ENCODE results near the gene ALG1L2.
"Not testable (repeated sequence)": the region's sequence is repeated elsewhere in the genome, so short reads cannot be mapped to it uniquely, and the experiment has no call there.

Gene ALG1L2, protein sequence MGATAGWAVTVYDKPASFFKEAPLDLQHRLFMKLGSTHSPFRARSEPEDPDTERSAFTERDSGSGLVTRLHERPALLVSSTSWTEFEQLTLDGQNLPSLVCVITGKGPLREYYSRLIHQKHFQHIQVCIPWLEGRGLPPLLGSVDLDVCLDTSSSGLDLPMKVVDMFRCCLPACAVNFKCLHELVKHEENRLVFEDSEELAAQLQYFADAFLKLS

DNA sequence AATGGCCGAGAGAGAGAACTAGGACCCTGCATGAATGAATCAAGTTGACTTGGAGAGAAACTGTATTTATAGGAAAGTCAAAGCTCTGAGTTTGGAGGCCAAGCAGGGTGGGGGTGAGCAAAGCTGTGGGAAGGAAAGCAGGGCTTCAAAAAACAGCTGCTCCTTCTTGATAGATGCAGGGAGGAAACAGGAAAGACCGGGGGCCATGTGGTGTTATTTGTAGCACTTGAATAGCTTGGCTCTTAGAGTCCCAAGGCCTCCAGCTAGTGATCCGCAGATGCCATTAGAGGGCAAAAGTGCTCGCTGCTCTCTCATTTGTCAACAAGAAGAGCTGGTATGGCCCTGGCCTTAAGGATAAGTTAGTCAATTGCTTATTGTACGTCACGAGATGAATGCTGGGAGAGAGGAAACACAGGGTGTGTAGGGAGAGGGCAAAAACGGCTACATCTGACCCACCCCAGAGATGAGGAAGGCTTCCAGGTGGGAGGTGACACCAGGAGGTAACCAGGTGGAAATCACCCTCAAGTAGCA, at the start of gene ALG1L2:
TSS of gene ALG1L2 (plus strand) at position 481 of the 531 bp plus-strand sequence. CDS start 186 bp downstream, outside the sequence.
- no peak for DNase-seq (ENCODE audit: low spot score)

DNA sequence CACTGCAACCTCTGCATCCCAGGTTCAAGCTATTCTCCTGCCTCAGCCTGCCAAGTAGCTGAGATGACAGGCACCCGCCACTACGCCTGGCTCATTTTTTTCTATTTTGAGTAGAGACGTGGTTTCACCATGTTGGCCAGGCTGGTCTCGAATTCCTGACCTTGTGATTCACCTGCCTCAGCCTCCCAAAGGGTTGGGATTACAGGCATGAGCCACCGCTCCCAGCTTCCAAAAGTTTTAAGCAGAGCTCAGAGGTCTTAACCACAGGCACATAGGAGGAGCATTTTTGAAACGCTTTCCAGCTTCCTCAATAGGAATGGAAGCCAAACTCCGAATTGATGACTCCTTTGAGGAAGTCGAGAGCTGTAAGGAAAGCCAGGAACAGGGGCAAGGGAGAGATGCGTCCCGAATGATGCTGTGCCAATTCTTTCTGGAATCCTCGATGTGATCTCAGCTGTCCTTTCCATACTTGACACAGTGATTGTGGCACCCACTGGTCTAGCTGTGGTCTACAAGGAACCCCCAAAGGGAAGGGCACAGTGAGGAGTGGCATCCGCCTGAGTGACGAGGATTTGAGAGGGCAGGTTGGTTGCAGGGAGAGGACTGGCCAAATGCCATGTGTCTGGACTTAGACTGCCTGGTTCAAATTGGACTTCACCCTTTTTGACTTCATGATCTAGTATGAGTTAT, 44.4 kb upstream of the ALG1L2 start:
- not testable (repeated sequence) for DNase-seq (ENCODE audit: low spot score)

DNA sequence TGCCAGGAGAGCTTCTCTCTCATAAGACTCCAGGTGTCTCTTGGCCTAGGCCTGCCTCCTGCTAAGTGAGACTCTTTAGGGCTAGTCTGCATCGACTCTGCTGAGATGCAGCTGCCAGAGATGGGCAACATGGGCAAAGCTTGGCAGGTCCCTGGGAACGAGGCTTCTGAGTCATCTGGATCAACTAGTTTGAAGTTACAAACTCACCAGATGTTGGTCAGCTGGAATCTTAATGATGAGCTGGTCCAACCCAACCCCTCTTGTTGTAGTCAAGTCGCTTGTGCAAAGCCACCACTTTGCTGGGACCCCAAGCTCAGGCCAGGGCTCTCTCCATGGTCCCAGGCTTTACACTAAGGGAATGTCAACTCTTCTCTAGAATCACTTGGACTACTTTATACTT, 38.9 kb upstream of the ALG1L2 start:
- not testable (repeated sequence) for DNase-seq (ENCODE audit: low spot score)

- DNase-seq (ENCODE audit: low spot score) = not testable (repeated sequence)
Observed at GRCh38 chr3:130043658-130044057, 38.0 kb upstream of the ALG1L2 start.

GRCh38 chr3:130044370-130044769, 37.3 kb upstream of the ALG1L2 start:
- no peak for DNase-seq (ENCODE audit: low spot score)

GRCh38 chr3:130048726-130049125, 32.9 kb upstream of the ALG1L2 start:
- no peak for DNase-seq (ENCODE audit: low spot score)

GRCh38 chr3:130052366-130052765, 29.3 kb upstream of the ALG1L2 start:
- DNase-seq (ENCODE audit: low spot score) = not testable (repeated sequence)

DNA sequence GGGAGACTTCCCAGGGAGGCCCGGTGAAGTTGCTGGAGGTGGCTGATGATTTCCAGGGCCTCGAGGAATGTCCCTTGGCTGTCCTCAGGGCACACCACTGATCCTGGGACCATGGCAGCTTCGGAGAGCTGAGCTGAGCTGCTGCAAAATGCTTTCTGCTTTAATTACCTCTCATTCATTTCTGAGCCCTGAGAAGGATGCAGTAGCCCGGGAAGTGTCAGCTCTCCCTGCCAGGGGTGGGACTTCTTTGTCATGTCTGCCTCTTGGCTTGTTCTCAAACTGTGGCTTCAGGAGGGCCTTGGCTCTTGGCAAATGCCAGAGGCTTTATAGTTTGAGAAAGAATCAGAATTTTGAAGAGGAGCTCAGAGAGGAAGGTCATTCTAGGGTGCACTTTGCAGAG, 28.7 kb upstream of the ALG1L2 start:
- DNase-seq (ENCODE audit: low spot score) = not testable (repeated sequence)

- DNase-seq (ENCODE audit: low spot score) = not testable (repeated sequence)
Observed at GRCh38 chr3:130057536-130058266, 23.9 kb upstream of the ALG1L2 start.

GRCh38 chr3:130058267-130058657, 23.4 kb upstream of the ALG1L2 start:
- DNase-seq (ENCODE audit: low spot score) = not testable (repeated sequence)

- not testable (repeated sequence) for DNase-seq (ENCODE audit: low spot score)
Observed at GRCh38 chr3:130058716-130059115, 22.9 kb upstream of the ALG1L2 start.

DNA sequence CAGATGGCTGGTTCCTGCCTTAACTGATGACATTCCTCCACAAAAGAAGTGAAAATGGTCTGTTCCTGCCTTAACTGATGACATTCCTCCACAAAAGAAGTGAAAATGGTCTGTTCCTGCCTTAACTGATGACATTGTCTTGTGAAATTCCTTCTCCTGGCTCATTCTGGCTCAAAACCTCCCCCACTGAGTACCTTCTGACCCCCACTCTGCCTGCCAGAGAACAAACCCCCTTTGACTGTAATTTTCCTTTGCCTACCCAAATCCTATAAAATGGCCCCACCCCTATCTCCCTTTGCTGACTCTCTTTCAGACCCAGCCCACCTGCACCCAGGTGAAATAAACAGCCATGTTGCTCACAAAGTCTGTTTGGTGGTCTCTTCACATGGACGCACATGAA, 22.5 kb upstream of the ALG1L2 start:
- DNase-seq (ENCODE audit: low spot score) = not testable (repeated sequence)

GRCh38 chr3:130073582-130073981, 8.0 kb upstream of the ALG1L2 start:
- no peak for DNase-seq (ENCODE audit: low spot score)

- no peak for DNase-seq (ENCODE audit: low spot score)
Observed at GRCh38 chr3:130077636-130078035, 4.0 kb upstream of the ALG1L2 start.

- not testable (repeated sequence) for DNase-seq (ENCODE audit: low spot score)
Observed at GRCh38 chr3:130083363-130084090, 1.9 kb downstream of the ALG1L2 start.

DNA sequence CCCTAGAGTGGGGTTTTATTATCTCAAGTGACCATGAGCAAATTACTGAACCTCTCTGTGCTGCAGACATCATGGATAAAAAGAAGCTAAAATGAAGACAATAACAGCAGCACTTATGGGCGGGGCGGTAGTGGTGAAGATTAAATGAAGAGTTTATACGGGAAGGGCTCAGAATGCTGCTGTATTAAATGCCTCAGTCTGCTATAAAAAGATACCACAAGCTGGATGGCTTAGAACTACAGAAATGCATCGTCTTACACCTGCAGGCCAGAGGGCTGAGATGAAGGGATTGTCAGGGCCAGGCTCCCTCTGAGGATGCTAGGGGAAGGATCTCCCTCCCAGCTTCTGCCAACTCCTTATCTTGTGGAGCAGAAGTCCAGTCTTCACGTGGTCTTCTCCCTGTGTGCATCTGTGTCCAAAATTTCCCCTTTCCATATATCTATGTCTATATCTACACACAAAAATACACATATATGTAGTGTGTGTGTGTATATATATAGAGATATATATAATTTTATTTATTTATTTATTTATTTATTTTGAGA, 2.9 kb downstream of the ALG1L2 start:
- DNase-seq (ENCODE audit: low spot score) = no peak

- no peak for DNase-seq (ENCODE audit: low spot score)
Observed at GRCh38 chr3:130085881-130086280, 4.2 kb downstream of the ALG1L2 start.

- not testable (repeated sequence) for DNase-seq (ENCODE audit: low spot score)
Observed at GRCh38 chr3:130086628-130087027, 5.0 kb downstream of the ALG1L2 start.

DNA sequence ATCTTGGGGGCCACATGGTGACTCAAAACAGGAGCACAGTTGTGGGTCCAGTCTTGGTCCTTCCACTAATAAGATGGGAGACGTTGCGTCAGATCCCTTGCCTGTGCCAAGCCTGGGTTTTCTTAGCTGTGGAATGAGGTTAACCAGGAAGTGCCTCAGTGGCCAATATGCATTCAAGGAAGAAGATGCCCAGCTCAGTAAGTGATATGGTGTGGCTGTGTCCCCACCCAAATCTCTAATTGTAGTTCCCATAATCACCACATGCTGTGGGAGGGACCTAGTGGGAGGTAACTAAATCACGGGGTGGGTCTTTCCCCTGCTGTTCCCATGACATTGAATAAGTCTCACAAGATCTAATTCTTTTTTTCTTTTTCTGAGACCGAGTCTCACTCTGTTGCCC, 6.4 kb downstream of the ALG1L2 start:
- no peak for DNase-seq (ENCODE audit: low spot score)

GRCh38 chr3:130090681-130091080, 9.1 kb downstream of the ALG1L2 start:
- DNase-seq (ENCODE audit: low spot score) = not testable (repeated sequence)

- no peak for DNase-seq (ENCODE audit: low spot score)
Observed at GRCh38 chr3:130091958-130092357, 10.3 kb downstream of the ALG1L2 start.
